Stimulated activated effector memory CD8-positive, alpha-beta T cell treated with anti-CD3 and anti-CD28 coated beads, Interleukin-12 subunit alpha, Interleukin-12 subunit beta, amount 100 ng/mL, for 72 hours (primary cell): ENCODE results near the gene NFRKB.
"Not testable (repeated sequence)": the region's sequence is repeated elsewhere in the genome, so short reads cannot be mapped to it uniquely, and the experiment has no call there.

ENCODE experiments used
- ATAC-seq: fragments of 150-1000 bp; cut with Tn5 transposase; 2 replicates; pipeline ENCODE4 v1.10.0; 2021
- DNase-seq, 2 donors: peaks; one replicate each; pipeline ENCODE4 v3.0.0; 2021 to 2022; ENCODE audit warnings: low spot score in 2 of 2
- H3K27ac Mint-ChIP-seq: one replicate; pipeline ENCODE4 v1.8.0; 2022; ENCODE audit warnings: mild to moderate bottlenecking, mixed read lengths
- H3K36me3 Mint-ChIP-seq: one replicate; pipeline ENCODE4 v1.8.0; 2022; ENCODE audit warnings: mild to moderate bottlenecking, mixed read lengths
- H3K4me1 Mint-ChIP-seq: one replicate; pipeline ENCODE4 v1.8.0; 2022; ENCODE audit warnings: mixed read lengths
- H3K4me3 Mint-ChIP-seq: one replicate; pipeline ENCODE4 v1.8.0; 2022; ENCODE audit warnings: mild to moderate bottlenecking, mixed read lengths
- H3K9me3 Mint-ChIP-seq: one replicate; pipeline ENCODE4 v1.8.0; 2022; ENCODE audit warnings: mixed read lengths

Gene NFRKB

DNA sequence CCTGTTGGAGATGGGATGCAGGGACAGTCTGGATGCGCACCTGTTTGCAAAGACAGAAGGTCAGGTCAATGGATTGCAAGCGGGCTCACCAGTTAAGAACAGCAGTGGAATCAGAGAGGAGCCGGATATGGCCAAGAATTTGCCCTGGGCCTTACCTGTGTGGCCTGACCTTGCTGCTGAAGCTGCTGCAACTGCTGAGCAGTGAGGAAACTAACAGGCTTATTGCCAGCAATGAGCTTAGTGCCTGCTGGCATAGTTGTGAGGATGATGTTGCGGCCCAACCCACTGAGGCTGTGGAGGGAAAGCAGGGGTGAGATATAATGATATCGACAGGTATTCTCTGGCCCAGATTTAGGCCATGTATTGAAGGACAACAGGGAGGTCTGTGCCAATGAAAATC is 30.6 kb downstream of the NFRKB start:
- Mint-ChIP-seq H3K27ac (no peak overlapping the region), H3K4me3 (no peak overlapping the region), H3K36me3 (peaks cover 86% of the 10 kb centered on the region), H3K9me3 (no peaks in the 10 kb centered on the region), H3K4me1 (no peaks in the 10 kb centered on the region)
- DNase-seq (no peak), ATAC-seq (no peak)

DNA sequence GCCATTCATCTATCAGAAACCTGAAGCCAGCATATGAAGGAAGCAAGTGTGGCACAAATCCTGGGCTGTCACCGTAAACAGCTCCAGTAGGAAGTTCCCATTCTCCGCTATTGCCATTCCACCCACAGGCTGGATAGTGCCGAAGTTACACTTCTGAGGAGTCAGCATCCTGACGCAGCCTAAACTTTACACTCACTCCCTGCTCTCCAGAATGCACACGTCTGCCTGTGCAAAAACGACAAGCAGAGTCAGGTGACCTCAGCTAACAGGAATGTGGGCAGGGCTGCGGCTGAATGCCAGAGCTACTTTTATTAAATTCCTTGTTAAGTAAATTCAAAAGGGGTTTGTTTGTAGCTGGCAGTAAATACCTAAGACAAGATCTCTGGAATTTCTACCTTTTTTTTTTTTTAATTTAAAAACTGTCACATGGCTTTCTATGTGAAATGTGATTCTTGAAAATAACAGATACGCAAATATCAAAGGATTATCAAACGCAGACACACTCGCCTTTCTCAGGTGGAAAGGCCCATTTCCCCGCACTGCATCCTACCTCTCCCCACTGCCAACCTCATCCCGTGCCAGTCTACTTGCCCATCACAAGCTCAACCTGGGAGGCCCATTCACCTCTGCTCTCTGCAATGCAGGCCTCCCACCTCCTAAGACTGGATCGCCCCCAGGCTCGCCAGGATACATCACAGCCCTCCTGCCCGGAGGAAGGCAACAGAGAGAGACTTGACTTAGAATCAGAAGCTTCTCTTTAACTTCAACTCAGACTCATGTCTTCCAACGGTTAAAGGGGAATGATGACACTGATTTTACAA is 33.5 kb downstream of the NFRKB start:
- H3K9me3 Mint-ChIP-seq = no peaks in the 10 kb centered on the region
- H3K27ac Mint-ChIP-seq = no peak overlapping the region
- DNase-seq = no peak
- H3K36me3 Mint-ChIP-seq = peaks cover 62% of the 10 kb centered on the region
- no peaks in the 10 kb centered on the region for H3K4me1 Mint-ChIP-seq
- ATAC-seq = no peak
- no peak overlapping the region for H3K4me3 Mint-ChIP-seq

DNA sequence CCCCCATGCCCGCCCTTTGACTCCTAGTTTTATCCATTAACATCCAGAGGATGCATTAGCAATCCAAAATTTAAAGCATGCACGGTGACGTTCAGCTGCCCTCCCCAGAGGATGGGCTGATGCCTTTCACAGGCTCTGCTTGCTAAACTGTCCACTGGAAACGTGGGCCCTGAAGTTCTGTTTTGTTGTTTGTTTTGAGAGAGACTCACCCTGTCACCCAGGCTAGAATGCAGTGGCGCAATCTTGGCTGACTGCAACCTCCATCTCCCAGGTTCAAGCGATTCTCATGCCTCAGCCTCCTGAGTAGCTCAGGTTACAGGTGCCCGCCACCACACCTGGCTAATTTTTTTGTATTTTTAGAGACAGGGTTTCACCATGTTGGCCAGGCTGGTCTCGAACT is 39.3 kb downstream of the NFRKB start:
- DNase-seq (no peak), ATAC-seq (no peak)
- no peak overlapping the region for H3K4me3 Mint-ChIP-seq
- no peak overlapping the region for H3K27ac Mint-ChIP-seq
- H3K9me3 Mint-ChIP-seq = no peaks in the 10 kb centered on the region
- H3K4me1 Mint-ChIP-seq = peaks cover 20% of the 10 kb centered on the region
- peaks cover 5% of the 10 kb centered on the region for H3K36me3 Mint-ChIP-seq

DNA sequence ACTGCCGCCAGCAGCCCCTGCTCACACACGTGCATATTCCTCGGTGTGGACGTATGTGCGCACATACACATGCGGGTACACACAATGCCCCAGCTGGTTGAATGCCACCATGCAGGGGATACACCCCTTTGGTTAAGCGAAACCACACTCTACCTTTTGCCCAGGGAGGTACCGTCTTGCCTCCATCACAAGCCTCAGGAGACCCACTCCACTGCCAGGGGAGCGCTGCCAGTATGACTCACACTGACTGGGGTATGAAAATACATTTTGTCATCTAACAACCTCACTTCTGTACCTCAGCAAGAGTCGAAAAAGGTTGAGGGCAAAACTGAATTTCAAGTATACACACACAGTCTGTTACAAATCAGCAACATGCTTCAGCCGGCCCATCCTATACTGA is 40.3 kb downstream of the NFRKB start:
- H3K4me3 Mint-ChIP-seq = no peak overlapping the region
- peak; percentile 40 for ATAC-seq

DNA sequence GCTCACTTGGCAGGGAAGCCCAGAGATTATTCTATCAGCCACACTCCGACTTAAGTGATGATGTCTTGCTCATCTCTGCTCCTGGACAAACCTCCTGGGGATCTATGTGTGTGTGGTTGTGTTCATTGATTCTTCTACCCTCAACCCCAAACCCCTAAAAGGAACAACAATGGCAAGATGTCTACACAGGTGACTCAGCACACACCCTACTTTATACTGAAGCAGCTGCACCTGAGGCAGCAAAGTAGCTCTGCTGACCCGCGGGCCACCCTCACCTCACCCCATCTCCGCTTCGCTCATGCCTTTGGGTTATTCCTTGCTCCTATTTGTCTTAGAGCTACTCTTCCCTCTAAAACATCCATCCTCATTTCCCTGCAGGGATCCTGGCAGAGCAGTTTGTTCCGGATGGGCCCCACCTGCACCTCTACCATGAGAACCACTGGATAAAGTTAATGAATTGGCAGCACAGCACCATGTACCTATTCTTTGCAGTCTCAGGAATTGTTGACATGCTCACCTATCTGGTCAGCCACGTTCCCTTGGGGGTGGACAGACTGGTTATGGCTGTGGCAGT is 41.1 kb downstream of the NFRKB start:
- H3K4me1 Mint-ChIP-seq = peaks cover 20% of the 10 kb centered on the region
- H3K4me3 Mint-ChIP-seq = no peak overlapping the region
- no peaks in the 10 kb centered on the region for H3K9me3 Mint-ChIP-seq
- ATAC-seq = peak; percentile 39
- H3K36me3 Mint-ChIP-seq = peaks cover 5% of the 10 kb centered on the region
- no peak for DNase-seq
- H3K27ac Mint-ChIP-seq = peak overlapping the region; percentile 88

More for the DNA sequence above, 40.3 kb downstream of the NFRKB start:
- DNase-seq = no peak
- peak overlapping the region; percentile 39 for H3K27ac Mint-ChIP-seq
- H3K4me1 Mint-ChIP-seq = peaks cover 20% of the 10 kb centered on the region
- H3K9me3 Mint-ChIP-seq = no peaks in the 10 kb centered on the region
- peaks cover 5% of the 10 kb centered on the region for H3K36me3 Mint-ChIP-seq

DNA sequence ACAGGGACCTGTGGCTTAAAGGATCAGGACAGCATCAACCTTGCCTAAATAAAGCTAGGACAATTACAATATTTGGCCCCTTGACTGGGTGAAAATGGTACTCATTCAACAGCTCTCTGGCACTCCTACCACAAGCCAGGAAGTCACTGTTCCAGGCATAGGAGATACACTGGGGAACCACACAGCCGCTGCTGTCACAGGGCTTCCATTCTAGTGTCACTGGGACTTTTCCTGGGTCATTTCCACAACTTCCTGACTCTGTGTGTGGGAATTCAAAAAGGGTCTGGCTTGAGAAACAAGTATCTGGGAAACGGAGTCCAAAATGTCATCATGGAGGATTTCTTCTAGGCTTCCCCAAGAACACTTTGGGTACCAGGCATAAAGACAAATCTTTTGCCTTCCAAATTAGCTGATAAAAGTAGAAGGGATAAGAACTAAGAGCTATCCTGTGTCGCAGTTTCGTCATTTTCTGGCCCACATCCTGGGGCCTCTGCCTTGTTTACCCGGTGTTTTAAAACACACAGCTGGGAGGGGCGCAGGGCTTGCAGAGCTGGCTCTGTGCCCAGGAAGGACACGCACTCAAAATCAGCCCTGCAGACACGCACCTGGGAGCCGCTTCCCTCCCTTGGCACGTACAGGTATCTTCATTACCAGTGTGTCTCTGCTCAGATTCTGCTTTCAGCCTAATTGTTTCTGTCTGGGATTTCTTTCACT is 41.7 kb downstream of the NFRKB start:
- no peak overlapping the region for H3K4me3 Mint-ChIP-seq
- peaks cover 20% of the 10 kb centered on the region for H3K4me1 Mint-ChIP-seq
- peak overlapping the region; percentile 88 for H3K27ac Mint-ChIP-seq
- no peak for DNase-seq
- ATAC-seq = peak; percentile 69
- no peaks in the 10 kb centered on the region for H3K9me3 Mint-ChIP-seq
- H3K36me3 Mint-ChIP-seq = peaks cover 5% of the 10 kb centered on the region

DNA sequence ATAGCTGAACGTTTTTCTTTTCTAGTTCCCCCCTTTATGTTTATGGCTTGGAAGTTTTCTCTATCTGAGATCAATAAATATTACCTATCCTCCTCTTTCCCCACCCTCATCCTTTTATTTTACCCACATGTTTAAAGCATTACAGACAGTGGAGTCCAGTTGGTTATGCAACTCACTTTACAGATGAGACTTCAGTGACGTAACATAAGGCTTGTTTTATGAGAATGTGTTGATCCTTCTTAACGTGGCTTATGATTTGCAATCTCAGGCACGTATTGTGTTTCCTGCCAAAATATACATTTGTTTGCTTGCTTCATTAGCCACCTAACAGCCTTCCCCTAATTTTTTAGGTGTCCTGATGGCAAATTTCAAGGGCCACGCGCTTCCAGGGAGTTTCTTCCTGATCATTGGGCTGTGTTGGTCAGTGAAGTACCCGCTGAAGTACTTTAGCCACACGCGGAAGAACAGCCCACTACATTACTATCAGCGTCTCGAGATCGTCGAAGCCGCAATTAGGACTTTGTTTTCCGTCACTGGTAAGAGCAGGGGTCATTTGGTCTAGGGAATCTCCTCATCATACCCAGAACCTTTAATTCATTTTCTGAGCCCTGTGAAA is 43.1 kb downstream of the NFRKB start:
- ATAC-seq (no peak), DNase-seq (no peak)
- Mint-ChIP-seq H3K4me1 (peaks cover 20% of the 10 kb centered on the region), H3K27ac (no peak overlapping the region), H3K4me3 (no peak overlapping the region), H3K36me3 (no peaks in the 10 kb centered on the region), H3K9me3 (no peaks in the 10 kb centered on the region)

DNA sequence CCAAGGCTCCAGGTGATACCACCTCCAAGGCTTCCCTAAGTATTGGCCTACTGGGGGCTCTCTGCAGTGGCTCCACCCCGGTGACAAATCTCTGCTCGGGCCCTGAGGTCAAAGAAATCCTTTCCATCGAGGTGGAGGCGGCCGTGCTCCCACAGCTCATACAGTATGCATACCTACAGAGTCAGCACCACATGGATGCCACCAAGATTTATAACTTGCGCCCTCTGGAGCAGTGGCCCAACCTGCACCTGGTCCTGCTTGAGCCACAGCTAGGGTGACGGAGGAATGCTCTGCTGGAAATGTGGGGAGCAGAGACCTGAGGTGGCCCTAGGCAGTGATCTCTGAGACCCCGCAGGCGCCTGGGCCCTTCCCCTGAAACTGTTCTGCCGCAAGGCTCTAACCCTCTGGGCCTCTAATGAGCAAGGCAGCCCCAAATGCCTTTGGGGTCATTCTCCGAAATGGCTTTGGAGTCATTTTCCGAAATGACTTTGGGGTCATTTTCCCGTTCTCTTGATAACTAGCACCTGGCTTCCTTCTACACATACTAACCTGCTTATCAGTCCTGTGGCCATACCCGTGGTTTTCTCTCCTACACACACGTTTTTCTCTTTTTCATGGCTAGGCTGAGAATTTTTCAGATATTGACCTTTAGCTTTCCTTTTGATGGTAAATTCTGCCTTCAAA is 45.8 kb downstream of the NFRKB start:
- no peak for ATAC-seq
- no peak overlapping the region for H3K27ac Mint-ChIP-seq
- no peak for DNase-seq
- no peaks in the 10 kb centered on the region for H3K9me3 Mint-ChIP-seq
- H3K36me3 Mint-ChIP-seq = no peaks in the 10 kb centered on the region
- H3K4me3 Mint-ChIP-seq = no peak overlapping the region
- H3K4me1 Mint-ChIP-seq = peaks cover 29% of the 10 kb centered on the region

DNA sequence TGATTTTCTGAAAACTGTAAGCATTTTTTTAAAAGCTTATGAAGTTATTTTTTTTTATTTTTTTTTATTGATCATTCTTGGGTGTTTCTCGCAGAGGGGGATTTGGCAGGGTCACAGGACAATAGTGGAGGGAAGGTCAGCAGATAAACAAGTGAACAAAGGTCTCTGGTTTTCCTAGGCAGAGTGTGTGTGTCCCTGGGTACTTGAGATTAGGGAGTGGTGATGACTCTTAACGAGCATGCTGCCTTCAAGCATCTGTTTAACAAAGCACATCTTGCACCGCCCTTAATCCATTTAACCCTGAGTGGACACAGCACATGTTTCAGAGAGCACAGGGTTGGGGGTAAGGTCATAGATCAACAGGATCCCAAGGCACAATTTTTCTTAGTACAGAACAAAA is 48.0 kb downstream of the NFRKB start:
- not testable (repeated sequence) for H3K9me3 Mint-ChIP-seq, H3K36me3 Mint-ChIP-seq, H3K4me3 Mint-ChIP-seq, DNase-seq, H3K27ac Mint-ChIP-seq, ATAC-seq, H3K4me1 Mint-ChIP-seq

DNA sequence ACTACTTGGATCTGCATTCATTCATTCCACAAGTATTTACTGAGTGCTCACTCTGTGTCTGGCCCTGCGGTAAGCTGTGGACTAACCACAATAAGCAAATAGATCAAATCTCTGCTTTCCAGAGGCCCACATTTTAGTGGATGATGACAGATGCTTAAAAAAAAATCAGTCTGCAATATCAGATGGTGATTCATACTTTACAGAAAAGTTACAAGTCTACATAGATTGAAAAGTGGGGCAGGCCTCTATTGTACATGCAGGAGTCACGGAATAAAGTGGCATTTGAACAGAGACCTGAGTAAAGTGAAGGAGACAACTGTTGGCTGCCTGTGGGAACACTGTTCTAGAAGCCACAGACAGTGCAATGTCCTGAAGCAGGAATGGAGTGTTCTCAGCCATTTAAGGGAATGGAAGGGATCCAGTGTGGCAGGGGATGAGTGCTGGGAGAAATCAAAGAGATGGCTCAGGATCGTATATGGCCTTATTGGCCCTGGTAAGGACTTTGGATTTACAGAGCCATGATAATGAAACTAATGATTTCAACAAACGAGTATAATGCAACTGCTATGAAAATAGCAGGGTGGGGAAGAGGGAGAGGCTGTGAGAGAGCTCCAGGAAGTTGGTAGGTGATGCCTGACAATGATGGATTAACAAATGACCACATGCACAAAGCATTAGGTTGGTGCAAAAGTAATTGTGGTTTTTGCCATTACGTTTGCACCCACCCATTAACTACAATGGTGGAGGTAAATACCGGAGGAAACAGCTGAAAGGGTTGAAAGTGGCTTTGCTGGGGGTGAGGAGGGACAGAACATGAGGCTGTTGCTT is 48.7 kb downstream of the NFRKB start:
- Mint-ChIP-seq H3K36me3 (no peaks in the 10 kb centered on the region), H3K4me1 (peaks cover 15% of the 10 kb centered on the region), H3K9me3 (peaks cover 3% of the 10 kb centered on the region), H3K27ac (no peak overlapping the region), H3K4me3 (peak overlapping the region; percentile 20)
- DNase-seq = no peak
- ATAC-seq = peak; percentile 96
